Neural cell (in vitro differentiated cells): Measurements from ENCODE around the gene KLF9. TPM values are rescaled to one million over a fixed set of nuclear protein-coding genes. Genes with fewer than 3 reads are reported as not detected.

Source experiments
- H2AFZ ChIP-seq: fragments of 200-600, 300-800 bp; sonication (generic), shearing (Covaris generic); 2 replicates; pipeline ENCODE4 v1.6.0; 2014; ENCODE audit warnings: low read depth, mild to moderate bottlenecking, antibody characterized with exemption, low read length, moderate library complexity
- H3F3A ChIP-seq: fragments of 200-600 bp; shearing (Covaris generic); 2 replicates; pipeline ENCODE4 v1.6.1; 2016; ENCODE audit warnings: mild to moderate bottlenecking, moderate library complexity, mixed read lengths, antibody characterized with exemption, low read length; ENCODE audit not compliant: insufficient read depth, poor library complexity, severe bottlenecking
- H3K27ac ChIP-seq: fragments of 200-600, 300-800 bp; sonication (generic), shearing (Covaris generic); 2 replicates; pipeline ENCODE4 v1.5.1; 2014; ENCODE audit warnings: mild to moderate bottlenecking, low read length, moderate library complexity
- H3K27me3 ChIP-seq: fragments of 300-800, 200-600 bp; sonication (generic), shearing (Covaris generic); 2 replicates; pipeline ENCODE4 v1.6.0; 2014; ENCODE audit warnings: mild to moderate bottlenecking, low read depth, low read length, moderate library complexity; ENCODE audit not compliant: insufficient read depth
- H3K36me3 ChIP-seq: fragments of 300-800, 200-600 bp; sonication (generic), shearing (Covaris generic); 2 replicates; pipeline ENCODE4 v1.5.1; 2014; ENCODE audit warnings: mild to moderate bottlenecking, antibody characterized with exemption, low read length, moderate library complexity; ENCODE audit not compliant: insufficient read depth
- H3K4me2 ChIP-seq: fragments of 300-800, 200-600 bp; sonication (generic), shearing (Covaris generic); 2 replicates; pipeline ENCODE4 v1.6.0; 2014; ENCODE audit warnings: mild to moderate bottlenecking, low read length
- H3K4me3 ChIP-seq: fragments of 300-800, 200-600 bp; sonication (generic), shearing (Covaris generic); 2 replicates; pipeline ENCODE4 v1.5.1; 2014; ENCODE audit warnings: mild to moderate bottlenecking, low read length, moderate library complexity
- H3K79me2 ChIP-seq: fragments of 200-600 bp; shearing (Covaris generic); replicated peaks from 2 replicates; pipeline ENCODE4 v1.6.0; 2014; ENCODE audit warnings: mild to moderate bottlenecking, low read length, moderate library complexity; ENCODE audit not compliant: insufficient read depth
- H3K9ac ChIP-seq: fragments of 300-800, 200-600 bp; sonication (generic), shearing (Covaris generic); 2 replicates; pipeline ENCODE4 v1.6.1; 2016; ENCODE audit warnings: mild to moderate bottlenecking, low read length, mixed read lengths
- H3K9me2 ChIP-seq: fragments of 200-600 bp; shearing (Covaris generic); 2 replicates; pipeline ENCODE4 v1.6.1; 2016; ENCODE audit warnings: mild to moderate bottlenecking, low read length, mixed read lengths; ENCODE audit not compliant: insufficient read depth
- H3K9me3 ChIP-seq: fragments of 200-600, 300-800 bp; sonication (generic), shearing (Covaris generic); 2 replicates; pipeline ENCODE4 v1.6.1; 2016; ENCODE audit warnings: mild to moderate bottlenecking, mixed run types, low read length, moderate library complexity, mixed read lengths
- H4K20me1 ChIP-seq: fragments of 200-600 bp; shearing (Covaris generic); 2 replicates; pipeline ENCODE4 v1.6.1; 2016; ENCODE audit warnings: mild to moderate bottlenecking, mixed run types; ENCODE audit not compliant: insufficient read depth
- EP300 ChIP-seq: fragments of 450-650 bp; conservative IDR thresholded peaks from 2 replicates; pipeline ENCODE4 v1.6.1; 2014; ENCODE audit warnings: antibody characterized with exemption, mild to moderate bottlenecking, moderate library complexity; ENCODE audit not compliant: poor library complexity, severe bottlenecking
- EZH2 ChIP-seq: fragments of 200-600, 300-800 bp; shearing (Covaris generic), sonication (generic); IDR thresholded peaks from 2 replicates; pipeline ENCODE4 v1.6.1; 2014; ENCODE audit warnings: antibody characterized with exemption, low read length, borderline replicate concordance, mild to moderate bottlenecking; ENCODE audit not compliant: insufficient read depth, poor library complexity, severe bottlenecking
- MXI1 ChIP-seq: fragments of 450-650 bp; conservative IDR thresholded peaks from 2 replicates; pipeline ENCODE4 v1.6.1; 2014; ENCODE audit warnings: antibody characterized with exemption, mild to moderate bottlenecking; ENCODE audit not compliant: poor library complexity, severe bottlenecking
- POLR2AphosphoS5 ChIP-seq: IDR thresholded peaks from 2 replicates; pipeline ENCODE4 v1.6.1; 2012
- RAD21 ChIP-seq: fragments of 450-650 bp; conservative IDR thresholded peaks from 2 replicates; pipeline ENCODE4 v1.6.1; 2014; ENCODE audit warnings: antibody characterized with exemption, mild to moderate bottlenecking, moderate library complexity
- SMC3 ChIP-seq: fragments of 450-650 bp; conservative IDR thresholded peaks from 2 replicates; pipeline ENCODE4 v1.6.1; 2014; ENCODE audit warnings: antibody characterized with exemption, mild to moderate bottlenecking, moderate library complexity; ENCODE audit not compliant: poor library complexity
- TAF1 ChIP-seq: IDR thresholded peaks from 2 replicates; pipeline ENCODE4 v1.6.1; 2012; ENCODE audit warnings: low read depth
- polyA plus RNA-seq: library from polyadenylated mRNA; depleted of rRNA; stranded (reverse); fragments of >200 nt; gene quantifications from 2 replicates; pipeline ENCODE4 v1.2.3, GENCODE V29; 2014
- TF ChIP-seq, protein P1 (sequence below): fragments of 450-650 bp; IDR thresholded peaks from 2 replicates; pipeline ENCODE4 v1.5.1; 2014; ENCODE audit warnings: antibody characterized with exemption, mild to moderate bottlenecking, moderate library complexity; ENCODE audit not compliant: poor library complexity, severe bottlenecking
- TF ChIP-seq, protein P2 (sequence below): IDR thresholded peaks from 2 replicates; pipeline ENCODE4 v1.6.1; 2012; ENCODE audit warnings: borderline replicate concordance

Gene KLF9
- polyA plus RNA-seq, 1 donor from 2014 or later, result 0.11 TPM

DNA sequence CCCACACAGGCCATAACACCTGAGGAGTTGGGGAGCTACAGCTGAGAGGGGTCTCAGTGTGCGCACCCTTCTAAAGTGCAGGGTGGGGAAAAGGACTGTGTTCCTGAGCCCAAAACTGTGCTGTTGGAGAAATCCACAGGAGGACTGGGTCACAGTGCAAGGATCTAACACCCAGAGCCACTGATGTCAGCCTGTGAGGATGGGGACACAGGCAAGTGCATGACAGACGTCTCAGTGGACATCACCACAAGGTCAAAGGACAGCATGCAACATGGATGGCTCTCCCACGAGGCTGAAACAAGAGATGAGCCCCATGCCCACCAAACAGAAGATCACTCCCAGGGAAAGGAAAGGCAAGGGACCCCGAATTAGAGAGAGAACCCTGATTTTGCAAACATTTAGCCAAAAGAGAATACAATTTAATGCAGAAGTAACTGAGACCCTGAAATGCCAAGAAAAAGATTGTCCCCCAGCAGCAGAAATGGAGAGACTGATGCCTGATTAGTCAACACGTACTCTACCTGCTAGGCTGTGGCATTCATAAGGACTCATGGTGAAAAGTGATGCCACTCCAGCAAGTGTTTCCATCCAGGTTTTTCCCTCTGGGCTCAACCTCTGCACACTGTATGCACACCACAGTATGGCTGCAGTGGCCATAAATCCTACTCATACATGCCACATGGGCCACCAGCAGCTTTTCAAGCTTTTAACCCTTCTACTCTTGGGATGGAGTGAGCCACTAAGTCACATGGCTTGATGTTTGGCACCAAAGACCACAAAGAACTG, 14.2 kb downstream of the KLF9 start:
- no peak overlapping the region for H3K27ac ChIP-seq
- H3K9me2 ChIP-seq, result no peaks in the 10 kb centered on the region
- no peaks in the 10 kb centered on the region for H4K20me1 ChIP-seq
- no peaks in the 10 kb centered on the region for H3K79me2 ChIP-seq
- H3K4me2 ChIP-seq, result no peak overlapping the region
- H2AFZ ChIP-seq, result no peak overlapping the region
- no peaks in the 10 kb centered on the region for H3K9me3 ChIP-seq
- no peak overlapping the region for H3K4me3 ChIP-seq
- no peak for TF ChIP-seq EZH2
- TF ChIP-seq, protein P1, sequence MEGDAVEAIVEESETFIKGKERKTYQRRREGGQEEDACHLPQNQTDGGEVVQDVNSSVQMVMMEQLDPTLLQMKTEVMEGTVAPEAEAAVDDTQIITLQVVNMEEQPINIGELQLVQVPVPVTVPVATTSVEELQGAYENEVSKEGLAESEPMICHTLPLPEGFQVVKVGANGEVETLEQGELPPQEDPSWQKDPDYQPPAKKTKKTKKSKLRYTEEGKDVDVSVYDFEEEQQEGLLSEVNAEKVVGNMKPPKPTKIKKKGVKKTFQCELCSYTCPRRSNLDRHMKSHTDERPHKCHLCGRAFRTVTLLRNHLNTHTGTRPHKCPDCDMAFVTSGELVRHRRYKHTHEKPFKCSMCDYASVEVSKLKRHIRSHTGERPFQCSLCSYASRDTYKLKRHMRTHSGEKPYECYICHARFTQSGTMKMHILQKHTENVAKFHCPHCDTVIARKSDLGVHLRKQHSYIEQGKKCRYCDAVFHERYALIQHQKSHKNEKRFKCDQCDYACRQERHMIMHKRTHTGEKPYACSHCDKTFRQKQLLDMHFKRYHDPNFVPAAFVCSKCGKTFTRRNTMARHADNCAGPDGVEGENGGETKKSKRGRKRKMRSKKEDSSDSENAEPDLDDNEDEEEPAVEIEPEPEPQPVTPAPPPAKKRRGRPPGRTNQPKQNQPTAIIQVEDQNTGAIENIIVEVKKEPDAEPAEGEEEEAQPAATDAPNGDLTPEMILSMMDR, result no peak
- TF ChIP-seq MXI1, result no peak
- no peak for TF ChIP-seq POLR2AphosphoS5
- no peak for TF ChIP-seq SMC3
- TF ChIP-seq EP300, result no peak
- no peak for TF ChIP-seq TAF1
- no peak for TF ChIP-seq RAD21
- TF ChIP-seq, protein P2, sequence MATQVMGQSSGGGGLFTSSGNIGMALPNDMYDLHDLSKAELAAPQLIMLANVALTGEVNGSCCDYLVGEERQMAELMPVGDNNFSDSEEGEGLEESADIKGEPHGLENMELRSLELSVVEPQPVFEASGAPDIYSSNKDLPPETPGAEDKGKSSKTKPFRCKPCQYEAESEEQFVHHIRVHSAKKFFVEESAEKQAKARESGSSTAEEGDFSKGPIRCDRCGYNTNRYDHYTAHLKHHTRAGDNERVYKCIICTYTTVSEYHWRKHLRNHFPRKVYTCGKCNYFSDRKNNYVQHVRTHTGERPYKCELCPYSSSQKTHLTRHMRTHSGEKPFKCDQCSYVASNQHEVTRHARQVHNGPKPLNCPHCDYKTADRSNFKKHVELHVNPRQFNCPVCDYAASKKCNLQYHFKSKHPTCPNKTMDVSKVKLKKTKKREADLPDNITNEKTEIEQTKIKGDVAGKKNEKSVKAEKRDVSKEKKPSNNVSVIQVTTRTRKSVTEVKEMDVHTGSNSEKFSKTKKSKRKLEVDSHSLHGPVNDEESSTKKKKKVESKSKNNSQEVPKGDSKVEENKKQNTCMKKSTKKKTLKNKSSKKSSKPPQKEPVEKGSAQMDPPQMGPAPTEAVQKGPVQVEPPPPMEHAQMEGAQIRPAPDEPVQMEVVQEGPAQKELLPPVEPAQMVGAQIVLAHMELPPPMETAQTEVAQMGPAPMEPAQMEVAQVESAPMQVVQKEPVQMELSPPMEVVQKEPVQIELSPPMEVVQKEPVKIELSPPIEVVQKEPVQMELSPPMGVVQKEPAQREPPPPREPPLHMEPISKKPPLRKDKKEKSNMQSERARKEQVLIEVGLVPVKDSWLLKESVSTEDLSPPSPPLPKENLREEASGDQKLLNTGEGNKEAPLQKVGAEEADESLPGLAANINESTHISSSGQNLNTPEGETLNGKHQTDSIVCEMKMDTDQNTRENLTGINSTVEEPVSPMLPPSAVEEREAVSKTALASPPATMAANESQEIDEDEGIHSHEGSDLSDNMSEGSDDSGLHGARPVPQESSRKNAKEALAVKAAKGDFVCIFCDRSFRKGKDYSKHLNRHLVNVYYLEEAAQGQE, result no peak
- no peaks in the 10 kb centered on the region for H3K27me3 ChIP-seq
- no peaks in the 10 kb centered on the region for H3F3A ChIP-seq
- H3K36me3 ChIP-seq, result no peaks in the 10 kb centered on the region
- no peak overlapping the region for H3K9ac ChIP-seq

DNA sequence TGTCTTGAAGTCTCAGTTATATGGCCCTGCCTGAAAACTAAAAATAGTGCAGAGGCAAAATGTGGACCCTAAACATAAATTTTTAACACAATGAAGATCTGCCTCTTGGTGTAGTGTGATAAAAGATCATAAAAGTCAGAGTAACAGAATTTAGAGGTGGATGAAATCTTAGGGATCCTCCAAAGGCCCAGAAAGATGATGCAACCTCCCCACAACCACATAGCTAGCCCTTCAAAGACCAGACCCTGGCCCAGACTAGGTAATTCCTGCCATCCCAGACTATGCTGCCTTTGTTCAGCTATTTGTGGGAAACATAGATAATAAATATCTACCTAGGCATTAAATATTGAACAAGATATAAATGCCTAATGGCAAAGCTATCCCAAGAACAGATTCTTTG, 15.3 kb downstream of the KLF9 start:
- Histone ChIP-seq H3K9ac (no peak overlapping the region), H3K9me2 (no peaks in the 10 kb centered on the region), H3K79me2 (no peaks in the 10 kb centered on the region), H3K27me3 (no peaks in the 10 kb centered on the region), H3F3A (no peaks in the 10 kb centered on the region), H2AFZ (no peak overlapping the region), H4K20me1 (no peaks in the 10 kb centered on the region), H3K36me3 (no peaks in the 10 kb centered on the region), H3K9me3 (no peaks in the 10 kb centered on the region), H3K27ac (no peak overlapping the region), H3K4me2 (no peak overlapping the region), H3K4me3 (no peak overlapping the region)
- TF ChIP-seq EZH2 (no peak), MXI1 (no peak), RAD21 (no peak), SMC3 (no peak), POLR2AphosphoS5 (no peak), TAF1 (no peak), EP300 (no peak)
- TF ChIP-seq, protein P1, result no peak
- TF ChIP-seq, protein P2, result no peak
